ENCODE measurements around the gene UPF1. TPM values are rescaled to one million over a fixed set of nuclear protein-coding genes. Genes with fewer than 3 reads are reported as not detected.
A peak's percentile ranks its signal among the peaks of the same experiment; 100 is the strongest.
"Not testable (repeated sequence)": the region's sequence is repeated elsewhere in the genome, so short reads cannot be mapped to it uniquely, and the experiment has no call there.

The UPF1 gene
- total RNA-seq, 1 donor from 2014 or later = 110 TPM

DNA sequence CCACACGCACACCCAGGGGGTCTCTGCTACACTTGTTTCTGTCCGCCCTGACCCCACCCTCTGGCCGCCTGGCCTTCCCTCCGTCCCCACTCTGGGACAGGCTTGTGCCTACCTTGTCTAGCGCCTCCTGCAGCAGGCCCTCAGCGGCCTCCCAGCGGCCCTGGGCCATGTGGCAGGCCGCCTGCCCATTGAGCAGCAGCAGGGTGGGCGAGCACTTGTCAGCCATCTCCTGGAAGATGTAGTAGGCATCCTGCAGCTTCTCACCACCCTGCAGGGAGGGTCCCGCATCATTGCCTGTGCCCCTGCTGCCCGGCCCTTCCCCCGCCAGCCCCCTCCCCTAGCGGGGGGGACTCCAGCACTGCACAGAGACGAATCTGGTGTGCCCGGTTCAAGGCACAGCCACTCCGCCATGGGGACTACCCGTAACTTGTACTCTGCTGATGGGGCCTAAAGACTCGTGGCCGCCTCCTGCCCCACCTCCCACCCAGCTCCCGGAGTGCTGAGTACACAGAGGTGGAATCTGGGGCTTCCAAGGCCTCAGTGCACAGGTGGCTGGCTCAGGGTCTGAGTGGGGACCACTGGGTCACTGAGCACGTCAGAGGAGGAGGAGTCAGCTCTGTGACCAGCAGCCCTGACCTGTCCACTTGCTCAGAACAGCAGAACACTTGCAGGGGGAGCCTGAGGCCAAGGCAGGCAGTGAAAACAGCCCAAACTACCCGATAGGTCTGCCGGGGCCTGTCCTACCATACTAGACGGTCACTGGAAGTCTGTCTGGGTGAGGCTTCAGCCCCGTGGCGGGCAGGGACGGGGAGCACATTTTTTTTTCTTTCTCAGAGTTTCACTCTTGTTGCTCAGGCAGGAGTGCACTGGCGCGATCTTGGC is 71.6 kb downstream of the UPF1 start:
- peaks cover 26% of the 10 kb centered on the region for H3K36me3 Mint-ChIP-seq (ENCODE audit: low read depth)
- no peaks in the 10 kb centered on the region for H3K27me3 Mint-ChIP-seq
- DNase-seq = no peak
- no peaks in the 10 kb centered on the region for H3K9me3 Mint-ChIP-seq
- intact Hi-C loops (cut with micrococcal nuclease) = no loop called here
- no peaks in the 10 kb centered on the region for H3K4me1 Mint-ChIP-seq
- no peak overlapping the region for H3K4me3 Mint-ChIP-seq
- no peak overlapping the region for H3K27ac Mint-ChIP-seq

GRCh38 chr19:18904334-18905057 is 72.7 kb downstream of the UPF1 start:
- H3K4me3 Mint-ChIP-seq = no peak overlapping the region
- no peaks in the 10 kb centered on the region for H3K27me3 Mint-ChIP-seq
- intact Hi-C loops (cut with micrococcal nuclease) = no loop called here
- no peak overlapping the region for H3K27ac Mint-ChIP-seq
- H3K4me1 Mint-ChIP-seq = no peaks in the 10 kb centered on the region
- no peak for DNase-seq
- peaks cover 25% of the 10 kb centered on the region for H3K36me3 Mint-ChIP-seq (ENCODE audit: low read depth)
- H3K9me3 Mint-ChIP-seq = no peaks in the 10 kb centered on the region

DNA sequence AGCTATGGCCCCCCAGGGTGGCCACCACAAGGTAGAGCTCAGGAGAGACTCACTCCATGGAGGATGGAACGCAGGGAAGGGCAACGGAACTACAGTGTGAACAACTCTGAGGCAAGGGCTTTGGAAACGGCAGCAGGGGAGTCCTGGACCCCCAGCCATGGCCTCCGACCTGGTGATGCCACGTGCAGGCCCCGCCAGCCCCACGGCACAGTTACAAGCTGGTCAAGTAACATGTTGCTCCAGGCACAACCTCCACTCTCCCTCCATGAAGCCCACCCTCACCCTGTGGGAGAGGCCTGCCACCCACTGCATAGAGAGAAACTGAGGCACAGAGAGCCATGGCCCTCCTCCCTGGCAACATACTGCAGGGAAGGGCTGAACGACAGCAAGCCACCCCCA is 73.3 kb downstream of the UPF1 start:
- H3K36me3 Mint-ChIP-seq (ENCODE audit: low read depth) = peaks cover 25% of the 10 kb centered on the region
- intact Hi-C loops (cut with micrococcal nuclease) = no loop called here
- H3K4me1 Mint-ChIP-seq = no peaks in the 10 kb centered on the region
- no peak overlapping the region for H3K27ac Mint-ChIP-seq
- no peaks in the 10 kb centered on the region for H3K9me3 Mint-ChIP-seq
- no peaks in the 10 kb centered on the region for H3K27me3 Mint-ChIP-seq
- no peak for DNase-seq
- no peak overlapping the region for H3K4me3 Mint-ChIP-seq

GRCh38 chr19:18905513-18906236 is 73.9 kb downstream of the UPF1 start:
- Mint-ChIP-seq H3K36me3 (ENCODE audit: low read depth) (peaks cover 24% of the 10 kb centered on the region), H3K9me3 (no peaks in the 10 kb centered on the region), H3K4me1 (no peaks in the 10 kb centered on the region), H3K27me3 (no peaks in the 10 kb centered on the region), H3K4me3 (no peak overlapping the region), H3K27ac (no peak overlapping the region)
- no peak for DNase-seq
- intact Hi-C loops (cut with micrococcal nuclease) = no loop called here

- Mint-ChIP-seq H3K27me3 (no peaks in the 10 kb centered on the region), H3K9me3 (no peaks in the 10 kb centered on the region), H3K4me1 (no peaks in the 10 kb centered on the region), H3K27ac (no peak overlapping the region), H3K36me3 (ENCODE audit: low read depth) (peaks cover 21% of the 10 kb centered on the region), H3K4me3 (no peak overlapping the region)
- DNase-seq = no peak
- intact Hi-C loops (cut with micrococcal nuclease) = no loop called here
These were observed 75.1 kb downstream of the UPF1 start for GRCh38 chr19:18906605-18907519.

DNA sequence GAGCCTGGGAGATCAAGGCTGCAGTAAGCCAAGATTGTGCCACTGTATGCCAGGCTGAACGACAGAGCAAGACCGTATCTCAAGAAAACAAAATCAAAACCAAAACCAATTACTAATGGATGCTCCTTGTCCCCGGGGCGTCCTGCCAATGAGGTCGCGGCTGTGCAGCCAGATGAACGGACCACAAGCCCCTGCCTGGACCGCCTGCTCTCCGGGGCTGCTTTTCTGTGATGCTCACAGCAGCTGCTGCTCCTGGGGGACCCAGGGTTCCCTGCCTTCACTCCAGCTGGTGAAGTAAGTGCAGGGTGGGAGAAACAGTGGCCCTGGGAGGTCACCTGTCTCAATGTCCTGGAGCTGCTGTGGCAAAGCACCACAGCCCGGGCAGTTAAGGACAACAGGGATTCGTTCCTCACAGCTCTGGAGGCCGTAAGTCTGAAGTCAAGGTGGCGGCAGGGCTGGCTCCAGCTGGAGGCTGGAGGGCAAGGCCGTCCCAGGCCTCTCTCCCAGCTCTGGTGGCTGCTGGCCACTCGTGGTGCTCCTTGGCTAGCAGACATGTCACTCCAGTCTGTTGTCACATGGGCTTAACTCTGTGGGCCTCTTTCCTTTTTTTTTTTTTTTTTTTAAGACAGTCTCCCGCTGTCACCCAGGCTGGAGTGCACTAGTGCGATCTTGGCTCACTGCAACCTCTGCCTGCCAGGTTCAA is 77.3 kb downstream of the UPF1 start:
- no peaks in the 10 kb centered on the region for H3K27me3 Mint-ChIP-seq
- H3K4me1 Mint-ChIP-seq = peaks cover 5% of the 10 kb centered on the region
- DNase-seq = no peak
- H3K4me3 Mint-ChIP-seq = no peak overlapping the region
- H3K27ac Mint-ChIP-seq = no peak overlapping the region
- H3K9me3 Mint-ChIP-seq = no peaks in the 10 kb centered on the region
- peaks cover 28% of the 10 kb centered on the region for H3K36me3 Mint-ChIP-seq (ENCODE audit: low read depth)
- intact Hi-C loops (cut with micrococcal nuclease) = no loop called here

- no peak overlapping the region for H3K4me3 Mint-ChIP-seq
- no peak overlapping the region for H3K27ac Mint-ChIP-seq
- H3K36me3 Mint-ChIP-seq (ENCODE audit: low read depth) = peaks cover 30% of the 10 kb centered on the region
- intact Hi-C loops (cut with micrococcal nuclease) = no loop called here
- no peaks in the 10 kb centered on the region for H3K9me3 Mint-ChIP-seq
- H3K27me3 Mint-ChIP-seq = no peaks in the 10 kb centered on the region
- DNase-seq = no peak
- H3K4me1 Mint-ChIP-seq = peaks cover 5% of the 10 kb centered on the region
These were observed 78.3 kb downstream of the UPF1 start for GRCh38 chr19:18910010-18910409.

DNA sequence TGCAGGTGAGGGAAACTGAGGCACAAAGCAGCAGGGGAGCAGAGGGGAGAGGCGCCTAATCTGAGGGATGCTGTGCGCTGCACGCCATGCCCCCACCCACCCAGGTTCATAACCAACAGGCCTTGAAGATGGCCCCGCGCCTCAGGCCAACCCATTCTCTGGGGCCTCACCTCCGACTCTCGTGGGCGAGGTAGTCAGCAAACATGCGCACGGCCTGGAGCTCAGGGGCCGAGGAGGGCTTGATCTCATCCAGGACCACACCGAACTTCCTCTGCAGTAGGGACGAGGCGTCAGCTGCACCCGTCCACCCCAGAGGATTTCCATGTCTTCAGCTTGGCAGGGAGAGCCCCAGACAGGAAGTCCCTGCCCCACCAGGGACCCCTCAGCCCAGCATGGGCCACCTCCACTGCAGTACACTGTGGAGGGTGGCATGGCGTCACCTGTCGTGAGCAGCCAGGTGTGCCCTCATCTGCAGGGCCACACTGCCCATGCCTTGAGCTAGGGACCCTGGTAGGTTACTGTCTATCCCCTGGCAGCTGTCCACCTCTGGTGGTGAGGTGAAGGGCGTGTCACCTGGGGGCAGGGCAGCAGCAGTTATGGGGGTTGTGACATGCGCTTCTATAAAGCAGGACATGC is 79.2 kb downstream of the UPF1 start:
- intact Hi-C loops (cut with micrococcal nuclease) = no loop called here
- no peak overlapping the region for H3K4me3 Mint-ChIP-seq

DNA sequence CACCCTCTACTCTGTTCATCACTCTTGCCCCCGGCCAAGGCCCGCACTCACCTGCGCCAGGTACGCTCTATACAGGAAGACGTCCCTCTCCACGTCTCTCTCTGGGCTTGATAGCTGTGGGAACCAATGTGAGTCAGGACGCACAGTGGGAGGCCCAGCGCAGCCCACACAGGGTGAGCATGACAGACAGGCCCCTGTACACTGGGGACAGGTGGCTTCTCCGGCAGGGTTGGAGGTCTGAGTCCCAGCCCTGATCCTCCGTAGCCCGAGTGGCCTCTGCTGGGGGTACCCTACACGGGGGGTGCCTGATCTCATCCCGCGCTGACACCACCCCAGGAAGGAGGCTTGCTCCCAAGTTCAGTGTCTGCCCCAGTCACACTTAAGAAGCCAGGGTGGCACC is 81.2 kb downstream of the UPF1 start:
- Mint-ChIP-seq H3K4me3 (no peak overlapping the region), H3K27ac (no peak overlapping the region), H3K36me3 (ENCODE audit: low read depth) (peaks cover 37% of the 10 kb centered on the region), H3K27me3 (no peaks in the 10 kb centered on the region), H3K9me3 (no peaks in the 10 kb centered on the region), H3K4me1 (peaks cover 17% of the 10 kb centered on the region)
- no peak for DNase-seq
- intact Hi-C loops (cut with micrococcal nuclease) = no loop called here

More for the DNA sequence above, 79.2 kb downstream of the UPF1 start:
- no peak for DNase-seq
- peaks cover 33% of the 10 kb centered on the region for H3K36me3 Mint-ChIP-seq (ENCODE audit: low read depth)
- H3K9me3 Mint-ChIP-seq = no peaks in the 10 kb centered on the region
- H3K4me1 Mint-ChIP-seq = peaks cover 8% of the 10 kb centered on the region
- no peaks in the 10 kb centered on the region for H3K27me3 Mint-ChIP-seq
- no peak overlapping the region for H3K27ac Mint-ChIP-seq

DNA sequence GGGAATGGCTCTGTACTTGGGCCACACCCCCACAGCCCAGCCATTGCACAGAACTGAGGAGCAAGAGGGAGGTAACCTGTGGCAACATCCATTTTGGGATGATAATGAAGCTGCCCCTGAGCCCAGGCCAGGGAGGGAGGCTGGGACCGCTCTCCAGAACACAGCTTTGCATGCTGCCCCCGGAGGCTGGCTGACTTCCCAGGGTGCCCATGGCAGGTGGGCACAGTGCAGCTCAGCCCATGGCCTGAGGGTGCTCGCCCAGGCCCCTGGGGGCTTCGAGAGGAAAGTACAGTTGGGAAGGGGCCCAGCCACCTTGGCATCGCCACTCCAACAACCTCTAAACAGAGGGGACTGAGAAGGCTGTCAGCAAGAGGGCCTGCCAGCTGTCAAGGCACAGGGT is 81.7 kb downstream of the UPF1 start:
- H3K9me3 Mint-ChIP-seq = no peaks in the 10 kb centered on the region
- H3K4me1 Mint-ChIP-seq = peaks cover 20% of the 10 kb centered on the region
- no peak for DNase-seq
- H3K36me3 Mint-ChIP-seq (ENCODE audit: low read depth) = peaks cover 37% of the 10 kb centered on the region
- intact Hi-C loops (cut with micrococcal nuclease) = no loop called here
- H3K4me3 Mint-ChIP-seq = no peak overlapping the region
- no peak overlapping the region for H3K27ac Mint-ChIP-seq
- no peaks in the 10 kb centered on the region for H3K27me3 Mint-ChIP-seq

- H3K4me1 Mint-ChIP-seq = peaks cover 28% of the 10 kb centered on the region
- no peaks in the 10 kb centered on the region for H3K27me3 Mint-ChIP-seq
- no peaks in the 10 kb centered on the region for H3K9me3 Mint-ChIP-seq
- intact Hi-C loops (cut with micrococcal nuclease) = loop anchor here (5.0 kb wide), 1 partner anchor 358 kb away; the partner anchor contains the start of gene KXD1
- H3K27ac Mint-ChIP-seq = peak overlapping the region; percentile 34
- no peak overlapping the region for H3K4me3 Mint-ChIP-seq
- H3K36me3 Mint-ChIP-seq (ENCODE audit: low read depth) = peaks cover 41% of the 10 kb centered on the region
- peak; percentile 74 for DNase-seq
These were observed 83.9 kb downstream of the UPF1 start for GRCh38 chr19:18915639-18916038.

- peaks cover 50% of the 10 kb centered on the region for H3K36me3 Mint-ChIP-seq (ENCODE audit: low read depth)
- H3K27me3 Mint-ChIP-seq, DNase-seq, H3K9me3 Mint-ChIP-seq: not testable (repeated sequence)
- peak overlapping the region; percentile 96 for H3K4me3 Mint-ChIP-seq
- intact Hi-C loops (cut with micrococcal nuclease) = loop anchor here (5.0 kb wide), 1 partner anchor 360 kb away; the partner anchor contains the start of gene KXD1
- peak overlapping the region; percentile 37 for H3K27ac Mint-ChIP-seq
- peaks cover 33% of the 10 kb centered on the region for H3K4me1 Mint-ChIP-seq
These were observed 85.8 kb downstream of the UPF1 start for GRCh38 chr19:18917593-18917992.

Measured in activated CD4-positive, alpha-beta T cell treated with anti-CD3 and anti-CD28 coated beads, Interleukin-2, amount 10 ng/mL, durations not matched to agents 24 days and 14 days (primary cell).